Smooth muscle cell (in vitro differentiated cells): Measurements from ENCODE around the gene ADCK2. TPM values are rescaled to one million over a fixed set of nuclear protein-coding genes. Genes with fewer than 3 reads are reported as not detected.

ENCODE experiments used
- DNase-seq: peaks from one replicate; lab custom pipeline; 2025; ENCODE audit not compliant: unreplicated experiment; lab: John Stamatoyannopoulos, UW
- H2AFZ ChIP-seq: fragments of 200-600 bp; sonication (generic); 2 replicates; pipeline ENCODE4 v1.6.0; 2016; ENCODE audit warnings: antibody characterized with exemption, low read depth, mild to moderate bottlenecking
- H3F3A ChIP-seq: fragments of 200-600 bp; sonication (generic); 2 replicates; pipeline ENCODE4 v1.6.0; 2017; ENCODE audit warnings: antibody characterized with exemption, low read depth
- H3K27ac ChIP-seq: fragments of 200-600 bp; sonication (generic); 2 replicates; pipeline ENCODE4 v1.5.1; 2016; ENCODE audit warnings: low read depth, mild to moderate bottlenecking
- H3K27me3 ChIP-seq: fragments of 200-600 bp; sonication (generic); 2 replicates; pipeline ENCODE4 v1.6.1; 2016; ENCODE audit warnings: low read depth, mild to moderate bottlenecking
- H3K36me3 ChIP-seq: fragments of 200-600 bp; sonication (generic); 2 replicates; pipeline ENCODE4 v1.5.1; 2016; ENCODE audit warnings: low read depth
- H3K4me1 ChIP-seq: fragments of 200-600 bp; sonication (generic); 2 replicates; pipeline ENCODE4 v1.5.1; 2016; ENCODE audit warnings: low read depth
- H3K4me2 ChIP-seq: fragments of 200-600 bp; sonication (generic); 2 replicates; pipeline ENCODE4 v1.6.0; 2016; ENCODE audit warnings: mild to moderate bottlenecking
- H3K4me3 ChIP-seq: fragments of 200-600 bp; sonication (generic); 2 replicates; pipeline ENCODE4 v1.5.1; 2016; ENCODE audit warnings: mild to moderate bottlenecking
- H3K79me2 ChIP-seq: fragments of 200-600 bp; sonication (generic); 2 replicates; pipeline ENCODE4 v1.6.0; 2016; ENCODE audit warnings: low read depth, mild to moderate bottlenecking
- H3K9ac ChIP-seq: fragments of 200-600 bp; sonication (generic); 2 replicates; pipeline ENCODE4 v1.6.0; 2016; ENCODE audit warnings: low read depth
- H3K9me3 ChIP-seq: fragments of 200-600 bp; sonication (generic); replicated peaks from 2 replicates; pipeline ENCODE4 v1.5.1; 2016; ENCODE audit warnings: low read depth
- H4K20me1 ChIP-seq: fragments of 200-600 bp; sonication (generic); 2 replicates; pipeline ENCODE4 v1.6.0; 2016; ENCODE audit warnings: low read depth
- WGBS: methylation state at CpG from one replicate; pipeline ENCODE4 v1.1.7; 2016; ENCODE audit warnings: low lambda C conversion rate; 5-methylcytosine and 5-hydroxymethylcytosine counted together
- polyA plus RNA-seq: library from polyadenylated mRNA; unstranded; fragments of >200 nt; fragmentation: Nextera tagmentation; extraction: Ambion mirVana; gene quantifications from 2 replicates; pipeline ENCODE4 v1.2.1, GENCODE V29; 2016
- total RNA-seq: library from RNA; depleted of rRNA; stranded (reverse); fragments of >200 nt; gene quantifications from 2 replicates; pipeline ENCODE4 v1.2.3, GENCODE V29; 2014
- TF ChIP-seq, protein P1 (sequence below): fragments of 200-600 bp; sonication (generic); IDR thresholded peaks from 2 replicates; pipeline ENCODE4 v1.5.1; 2017; ENCODE audit warnings: borderline replicate concordance, mild to moderate bottlenecking, antibody characterized with exemption; ENCODE audit not compliant: insufficient read depth, poor library complexity, severe bottlenecking

The ADCK2 gene
- total and polyA plus RNA-seq, 2 experiments from 2014 or later: 8.0 to 10.5 TPM

DNA sequence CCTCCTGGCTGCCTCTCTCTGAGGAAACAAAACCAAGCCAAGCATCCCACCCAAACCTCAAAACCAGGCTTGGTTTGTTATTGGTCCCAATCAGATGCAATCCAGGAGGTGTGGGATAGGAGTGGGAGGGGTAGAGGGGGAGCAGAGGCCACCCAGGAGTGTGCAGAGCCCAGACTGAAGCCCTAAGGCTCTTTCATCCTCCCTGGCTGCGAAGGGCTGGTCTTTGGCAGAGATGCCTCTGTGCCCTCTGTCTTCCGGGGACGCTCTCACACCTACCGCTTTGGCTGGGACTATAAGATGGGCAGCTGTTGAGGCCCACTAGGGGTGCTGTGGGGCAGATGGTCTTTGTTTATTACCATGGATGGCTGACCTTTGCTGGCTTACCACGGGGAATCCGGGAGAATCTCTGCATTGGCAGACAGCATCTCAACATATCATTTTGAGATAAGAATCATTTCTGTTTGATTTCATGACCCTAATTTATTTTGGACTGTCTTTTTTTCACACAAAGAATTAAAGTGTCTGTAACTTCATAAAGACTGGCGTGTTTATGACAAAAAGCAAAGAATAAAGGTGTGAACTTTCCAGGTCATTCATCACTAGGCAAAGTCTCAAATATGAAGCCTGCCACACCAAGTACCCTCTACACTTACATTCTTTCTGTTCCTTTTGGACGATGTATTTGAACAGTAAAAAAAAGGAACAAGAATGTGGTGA lies 25.7 kb upstream of the ADCK2 start:
- no peaks in the 10 kb centered on the region for H3K79me2 ChIP-seq
- WGBS: 33% methylated on average over 8 of the region's 8 CpGs
- H3K4me1 ChIP-seq: peaks cover 6% of the 10 kb centered on the region
- H3F3A ChIP-seq: peaks cover 2% of the 10 kb centered on the region
- DNase-seq: no peak
- no peak overlapping the region for H3K9ac ChIP-seq
- no peak overlapping the region for H2AFZ ChIP-seq
- TF ChIP-seq, protein P1, sequence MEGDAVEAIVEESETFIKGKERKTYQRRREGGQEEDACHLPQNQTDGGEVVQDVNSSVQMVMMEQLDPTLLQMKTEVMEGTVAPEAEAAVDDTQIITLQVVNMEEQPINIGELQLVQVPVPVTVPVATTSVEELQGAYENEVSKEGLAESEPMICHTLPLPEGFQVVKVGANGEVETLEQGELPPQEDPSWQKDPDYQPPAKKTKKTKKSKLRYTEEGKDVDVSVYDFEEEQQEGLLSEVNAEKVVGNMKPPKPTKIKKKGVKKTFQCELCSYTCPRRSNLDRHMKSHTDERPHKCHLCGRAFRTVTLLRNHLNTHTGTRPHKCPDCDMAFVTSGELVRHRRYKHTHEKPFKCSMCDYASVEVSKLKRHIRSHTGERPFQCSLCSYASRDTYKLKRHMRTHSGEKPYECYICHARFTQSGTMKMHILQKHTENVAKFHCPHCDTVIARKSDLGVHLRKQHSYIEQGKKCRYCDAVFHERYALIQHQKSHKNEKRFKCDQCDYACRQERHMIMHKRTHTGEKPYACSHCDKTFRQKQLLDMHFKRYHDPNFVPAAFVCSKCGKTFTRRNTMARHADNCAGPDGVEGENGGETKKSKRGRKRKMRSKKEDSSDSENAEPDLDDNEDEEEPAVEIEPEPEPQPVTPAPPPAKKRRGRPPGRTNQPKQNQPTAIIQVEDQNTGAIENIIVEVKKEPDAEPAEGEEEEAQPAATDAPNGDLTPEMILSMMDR: peak; percentile 39
- H3K36me3 ChIP-seq: no peaks in the 10 kb centered on the region
- H3K9me3 ChIP-seq: no peaks in the 10 kb centered on the region
- no peak overlapping the region for H3K4me2 ChIP-seq
- no peaks in the 10 kb centered on the region for H3K27me3 ChIP-seq
- no peak overlapping the region for H3K27ac ChIP-seq
- H4K20me1 ChIP-seq: no peaks in the 10 kb centered on the region
- H3K4me3 ChIP-seq: no peak overlapping the region

DNA sequence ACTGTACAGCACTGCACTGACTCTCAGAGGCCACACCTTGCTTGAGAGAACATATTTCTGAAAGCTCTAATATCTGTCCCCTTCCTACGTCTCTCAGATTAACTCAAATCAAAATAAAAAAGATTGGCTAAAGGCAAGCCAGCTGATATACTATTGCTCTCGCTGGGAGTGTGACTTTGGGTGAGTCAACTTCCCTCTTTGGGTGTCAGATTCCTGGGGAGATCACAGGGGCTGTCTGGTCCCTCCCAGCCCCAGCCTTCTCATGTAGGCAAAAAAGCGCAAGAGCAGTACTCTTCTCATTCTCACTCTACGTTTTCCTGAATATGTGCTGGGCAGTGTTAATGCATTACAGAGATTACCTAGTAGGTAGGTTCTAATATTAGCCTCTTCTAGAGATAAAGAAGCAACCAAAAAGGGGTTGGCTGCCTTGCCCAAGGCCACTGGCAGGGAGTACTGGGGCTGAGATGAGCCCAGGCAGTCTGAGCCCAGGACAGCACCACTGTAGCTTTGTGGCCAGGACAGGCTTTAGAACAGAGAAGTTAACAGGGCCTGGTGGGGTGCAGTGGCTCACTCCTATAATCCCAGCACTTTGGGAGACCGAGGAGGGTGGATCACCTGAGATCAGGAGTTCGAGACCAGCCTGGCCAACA lies 23.1 kb upstream of the ADCK2 start:
- Histone ChIP-seq H3K4me1 (peaks cover 4% of the 10 kb centered on the region), H3K27ac (no peak overlapping the region), H2AFZ (no peak overlapping the region), H3K9ac (no peak overlapping the region), H3K27me3 (no peaks in the 10 kb centered on the region), H3K9me3 (no peaks in the 10 kb centered on the region), H3F3A (peaks cover 2% of the 10 kb centered on the region), H4K20me1 (no peaks in the 10 kb centered on the region), H3K4me3 (no peak overlapping the region), H3K36me3 (no peaks in the 10 kb centered on the region), H3K79me2 (no peaks in the 10 kb centered on the region), H3K4me2 (no peak overlapping the region)
- DNase-seq: no peak
- WGBS: 74% methylated on average over 6 of the region's 6 CpGs
- TF ChIP-seq, protein P1: no peak

DNA sequence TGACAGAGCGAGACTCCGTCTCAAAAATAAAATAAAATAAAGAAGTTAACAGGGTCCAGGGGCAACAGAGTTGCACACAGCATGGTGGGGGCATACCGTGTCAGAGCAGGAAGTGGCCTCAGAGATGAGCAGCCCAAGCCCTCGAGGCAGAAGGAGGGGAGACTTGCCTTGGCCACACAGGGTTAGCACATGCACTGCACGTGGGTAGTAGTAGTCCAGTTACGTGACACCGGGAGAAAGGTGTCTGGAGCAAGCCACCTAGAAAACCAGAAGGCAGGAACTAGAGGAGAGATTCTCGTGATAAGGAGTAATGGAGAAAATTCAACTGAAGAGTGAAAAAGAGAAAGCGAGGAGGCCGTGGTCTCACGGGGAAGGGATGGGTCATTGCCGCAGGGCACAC lies 22.4 kb upstream of the ADCK2 start:
- Histone ChIP-seq H3F3A (peaks cover 2% of the 10 kb centered on the region), H3K27ac (no peak overlapping the region), H3K27me3 (no peaks in the 10 kb centered on the region), H2AFZ (no peak overlapping the region), H3K4me2 (no peak overlapping the region), H3K36me3 (no peaks in the 10 kb centered on the region), H3K9me3 (no peaks in the 10 kb centered on the region), H3K4me3 (no peak overlapping the region), H4K20me1 (no peaks in the 10 kb centered on the region), H3K4me1 (peaks cover 4% of the 10 kb centered on the region), H3K9ac (no peak overlapping the region), H3K79me2 (no peaks in the 10 kb centered on the region)
- WGBS: 88% methylated on average over 12 of the region's 12 CpGs
- TF ChIP-seq, protein P1: no peak
- no peak for DNase-seq
